Loucy (cell line): Measurements from ENCODE around the gene BIK.

Experiments
- H2AFZ ChIP-seq: fragments of 200-600 bp; sonication (generic); 2 replicates; pipeline ENCODE4 v1.6.0; 2016; ENCODE audit warnings: antibody characterized with exemption, mild to moderate bottlenecking, low read length, moderate library complexity
- H3F3A ChIP-seq: fragments of 200-600 bp; 2 replicates; pipeline ENCODE4 v1.6.0; 2016; ENCODE audit warnings: antibody characterized with exemption, low read depth, mild to moderate bottlenecking
- H3K27me3 ChIP-seq: fragments of 200-600 bp; sonication (generic); 2 replicates; pipeline ENCODE4 v1.6.1; 2014; ENCODE audit warnings: low read length, mild to moderate bottlenecking; ENCODE audit not compliant: insufficient read depth, poor library complexity, severe bottlenecking
- H3K36me3 ChIP-seq: fragments of 200-600 bp; sonication (generic); 2 replicates; pipeline ENCODE4 v1.6.1; 2016; ENCODE audit warnings: low read length; ENCODE audit not compliant: insufficient read depth
- H3K4me1 ChIP-seq: fragments of 200-600 bp; sonication (generic); 2 replicates; pipeline ENCODE4 v1.5.1; 2014; ENCODE audit warnings: low read length, mild to moderate bottlenecking; ENCODE audit not compliant: insufficient read depth, poor library complexity, severe bottlenecking
- H3K4me2 ChIP-seq: fragments of 200-600 bp; sonication (generic); 2 replicates; pipeline ENCODE4 v1.6.0; 2014; ENCODE audit warnings: antibody characterized with exemption, low read length, low read depth, mild to moderate bottlenecking; ENCODE audit not compliant: poor library complexity, severe bottlenecking
- H3K4me3 ChIP-seq: fragments of 200-600 bp; sonication (generic); 2 replicates; pipeline ENCODE4 v1.5.1; 2014; ENCODE audit warnings: low read length, mild to moderate bottlenecking, mixed read lengths; ENCODE audit not compliant: poor library complexity, severe bottlenecking
- H3K79me2 ChIP-seq: fragments of 200-600 bp; sonication (generic); 2 replicates; pipeline ENCODE4 v1.6.1; 2014; ENCODE audit warnings: low read length; ENCODE audit not compliant: insufficient read depth
- H3K9ac ChIP-seq: fragments of 200-600 bp; sonication (generic); 2 replicates; pipeline ENCODE4 v1.6.0; 2014; ENCODE audit warnings: mild to moderate bottlenecking, low read depth, low read length, moderate library complexity; ENCODE audit not compliant: poor library complexity, severe bottlenecking
- H3K9me2 ChIP-seq: fragments of 200-600 bp; sonication (generic); replicated peaks from 2 replicates; pipeline ENCODE4 v1.6.1; 2016; ENCODE audit warnings: low read depth, low read length, mixed read lengths
- H3K9me3 ChIP-seq: fragments of 200-600 bp; sonication (generic); 2 replicates; pipeline ENCODE4 v1.6.1; 2014; ENCODE audit warnings: mild to moderate bottlenecking, antibody characterized with exemption, low read length, low read depth; ENCODE audit not compliant: insufficient read depth
- H4K20me1 ChIP-seq: fragments of 200-600 bp; sonication (generic); 2 replicates; pipeline ENCODE4 v1.6.0; 2014; ENCODE audit warnings: antibody characterized with exemption, low read length, mild to moderate bottlenecking; ENCODE audit not compliant: insufficient read depth, poor library complexity, severe bottlenecking
- CTCF ChIP-seq: fragments of 200-600 bp; sonication (generic); conservative IDR thresholded peaks from 2 replicates; pipeline ENCODE4 v1.5.1; 2014; ENCODE audit warnings: mild to moderate bottlenecking, antibody characterized with exemption, low read length
- EZH2phosphoT487 ChIP-seq: fragments of 200-600 bp; IDR thresholded peaks from 2 replicates; pipeline ENCODE4 v1.6.1; 2018; ENCODE audit warnings: antibody characterized with exemption, mild to moderate bottlenecking, moderate library complexity, borderline replicate concordance

The BIK gene

GRCh38 chr22:43171019-43171491 lies 60.5 kb downstream of the BIK start:
- H4K20me1 ChIP-seq: no peaks in the 10 kb centered on the region
- H3K36me3 ChIP-seq: peaks cover 5% of the 10 kb centered on the region; the same call in 1 of the 2 replicates
- H3K9me3 ChIP-seq: no peaks in the 10 kb centered on the region
- no peak for TF ChIP-seq CTCF
- no peak for TF ChIP-seq EZH2phosphoT487
- no peaks in the 10 kb centered on the region for H3K27me3 ChIP-seq
- H3K4me3 ChIP-seq: peak overlapping the region; percentile 59
- peak overlapping the region; percentile 56 for H3K9ac ChIP-seq
- H3K79me2 ChIP-seq: no peaks in the 10 kb centered on the region
- H2AFZ ChIP-seq: no peak overlapping the region
- peak overlapping the region; percentile 71 for H3K4me2 ChIP-seq
- H3F3A ChIP-seq: no peaks in the 10 kb centered on the region
- H3K4me1 ChIP-seq: peaks cover 26% of the 10 kb centered on the region
- no peaks in the 10 kb centered on the region for H3K9me2 ChIP-seq

- H3K9me3 ChIP-seq: no peaks in the 10 kb centered on the region
- H3K36me3 ChIP-seq: peaks cover 5% of the 10 kb centered on the region; the same call in 1 of the 2 replicates
- H3K79me2 ChIP-seq: no peaks in the 10 kb centered on the region
- no peak for TF ChIP-seq EZH2phosphoT487
- TF ChIP-seq CTCF: no peak
- H3K4me1 ChIP-seq: peaks cover 26% of the 10 kb centered on the region
- H3K27me3 ChIP-seq: no peaks in the 10 kb centered on the region
- H4K20me1 ChIP-seq: no peaks in the 10 kb centered on the region
- no peaks in the 10 kb centered on the region for H3F3A ChIP-seq
- peak overlapping the region; percentile 56 for H3K9ac ChIP-seq
- peak overlapping the region; percentile 59 for H3K4me3 ChIP-seq
- no peak overlapping the region for H2AFZ ChIP-seq
- no peaks in the 10 kb centered on the region for H3K9me2 ChIP-seq
- H3K4me2 ChIP-seq: peak overlapping the region; percentile 71
Measured at GRCh38 chr22:43171607-43172006, 61.1 kb downstream of the BIK start.

- TF ChIP-seq CTCF: no peak
- no peak for TF ChIP-seq EZH2phosphoT487
- Histone ChIP-seq H2AFZ (no peak overlapping the region), H3K9ac (no peak overlapping the region), H3K9me2 (no peaks in the 10 kb centered on the region), H3K9me3 (no peaks in the 10 kb centered on the region), H3K36me3 (peaks cover 5% of the 10 kb centered on the region; the same call in 1 of the 2 replicates), H3K4me1 (peaks cover 26% of the 10 kb centered on the region), H3K27me3 (no peaks in the 10 kb centered on the region), H4K20me1 (no peaks in the 10 kb centered on the region), H3K4me2 (peak overlapping the region; percentile 71), H3F3A (no peaks in the 10 kb centered on the region), H3K4me3 (no peak overlapping the region), H3K79me2 (no peaks in the 10 kb centered on the region)
Measured at GRCh38 chr22:43172191-43172590, 61.6 kb downstream of the BIK start.
